Prostate gland (tissue), 2 donors: ENCODE measurements around the gene PCDH17. TPM values are rescaled to one million over a fixed set of nuclear protein-coding genes. Genes with fewer than 3 reads are reported as not detected.

Experiments
- DNase-seq: peaks from one replicate; pipeline ENCODE4 v3.0.0-alpha.2; 2019; ENCODE audit warnings: low spot score
- H3K27ac ChIP-seq, 2 donors: fragments of 200-600 bp; sonication (generic); 2 replicates each; pipeline ENCODE4 v1.5.1; 2017 to 2019
- H3K27me3 ChIP-seq: fragments of 200-600 bp; sonication (generic); replicated peaks from 2 replicates; pipeline ENCODE4 v1.5.1; 2019; ENCODE audit not compliant: insufficient read depth
- H3K36me3 ChIP-seq, 2 donors: fragments of 200-600 bp; sonication (generic); 1 replicate in 1 of 2; 2 replicates in 1 of 2; pipeline versions ENCODE4 v1.5.1 to v1.8.1; 2017 to 2019
- H3K4me1 ChIP-seq: fragments of 200-600 bp; sonication (generic); replicated peaks from 2 replicates; pipeline ENCODE4 v1.5.1; 2019
- H3K4me3 ChIP-seq, 2 donors: fragments of 200-600 bp; sonication (generic); 2 replicates each; pipeline ENCODE4 v1.5.1; 2017 to 2019
- H3K9me3 ChIP-seq: fragments of 200-600 bp; sonication (generic); 2 replicates; pipeline ENCODE4 v1.5.1; 2017
- POLR2A ChIP-seq: fragments of 450-650 bp; IDR thresholded peaks from one replicate; pipeline ENCODE4 v1.6.1; 2016; ENCODE audit warnings: antibody characterized with exemption, mild to moderate bottlenecking
- POLR2AphosphoS5 ChIP-seq: sonication (generic); formaldehyde crosslinking; IDR thresholded peaks from one replicate; pipeline ENCODE4 v1.6.1; 2017; ENCODE audit warnings: antibody characterized with exemption
- WGBS: methylation state at CpG from one replicate; pipeline ENCODE4 v1.1.5; 2018; 5-methylcytosine and 5-hydroxymethylcytosine counted together
- intact Hi-C: fragments of 100-400 bp; cut with DNase I; formaldehyde crosslinking; loops from one replicate; pipeline ENCODE4 v1.14.2; 2022
- total RNA-seq, 2 donors: library from RNA; depleted of rRNA; stranded (reverse); fragments of >200 nt; gene quantifications; one replicate each; pipeline ENCODE4 v1.1.0, GENCODE V29; 2016
- TF ChIP-seq, protein P1 (sequence below), 4 experiments: fragments of 200-600 bp in 2 of 4; fragments of 450-650 bp in 2 of 4; sonication (generic) in 2 of 4; IDR thresholded peaks; 1 replicate in 3 of 4; 2 replicates in 1 of 4; pipeline ENCODE4 v1.5.1; 2016 to 2019; ENCODE audit warnings: antibody characterized with exemption in 4 of 4, mild to moderate bottlenecking in 2 of 4, moderate library complexity in 2 of 4

Gene PCDH17
- total RNA-seq, 2 donors from 2014 or later: 2.5 to 13.7 TPM

DNA sequence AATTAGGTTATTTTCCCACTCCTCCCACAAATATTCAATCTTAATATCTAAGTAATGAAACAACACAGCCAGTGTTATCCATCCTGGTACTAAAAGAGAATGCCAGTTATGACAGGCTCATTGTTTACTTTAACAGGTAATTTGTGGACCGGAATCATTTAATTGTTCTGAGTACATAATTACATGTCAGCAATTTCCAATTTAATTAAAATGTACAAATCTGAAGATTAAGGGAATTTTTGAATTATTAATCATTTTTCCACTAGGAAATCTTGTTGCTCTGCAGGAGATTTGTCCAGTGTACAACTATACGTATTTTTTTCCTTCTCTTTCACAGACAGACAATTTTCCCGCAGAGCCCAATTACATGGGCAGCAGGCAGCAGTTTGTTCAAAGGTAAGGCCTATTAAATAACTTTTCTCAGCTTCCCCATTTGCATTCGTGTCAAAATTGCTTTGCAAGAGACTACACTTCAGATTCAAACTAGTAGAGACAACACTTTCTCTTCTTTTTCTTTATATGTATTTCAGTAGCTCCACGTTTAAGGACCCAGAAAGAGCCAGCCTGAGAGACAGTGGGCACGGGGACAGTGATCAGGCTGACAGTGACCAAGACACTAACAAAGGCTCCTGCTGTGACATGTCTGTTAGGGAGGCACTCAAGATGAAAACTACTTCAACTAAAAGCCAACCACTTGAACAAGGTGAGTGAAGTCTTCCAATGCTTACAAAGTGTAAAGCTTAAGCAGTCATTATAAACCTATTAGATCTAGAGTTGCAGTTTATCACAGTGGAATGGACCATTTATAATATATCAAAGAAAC is 34.8 kb downstream of the PCDH17 start:
- Histone ChIP-seq H3K4me1 (no peaks in the 10 kb centered on the region), H3K9me3 (no peaks in the 10 kb centered on the region), H3K4me3 (no peak overlapping the region), H3K36me3 (no peaks in the 10 kb centered on the region), H3K27ac (no peak overlapping the region), H3K27me3 (no peaks in the 10 kb centered on the region)
- 69% methylated on average over 6 of the region's 6 CpGs for WGBS
- intact Hi-C loops: no loop called here
- no peak for DNase-seq
- no peak for TF ChIP-seq POLR2AphosphoS5
- no peak for TF ChIP-seq POLR2A
- TF ChIP-seq, protein P1, sequence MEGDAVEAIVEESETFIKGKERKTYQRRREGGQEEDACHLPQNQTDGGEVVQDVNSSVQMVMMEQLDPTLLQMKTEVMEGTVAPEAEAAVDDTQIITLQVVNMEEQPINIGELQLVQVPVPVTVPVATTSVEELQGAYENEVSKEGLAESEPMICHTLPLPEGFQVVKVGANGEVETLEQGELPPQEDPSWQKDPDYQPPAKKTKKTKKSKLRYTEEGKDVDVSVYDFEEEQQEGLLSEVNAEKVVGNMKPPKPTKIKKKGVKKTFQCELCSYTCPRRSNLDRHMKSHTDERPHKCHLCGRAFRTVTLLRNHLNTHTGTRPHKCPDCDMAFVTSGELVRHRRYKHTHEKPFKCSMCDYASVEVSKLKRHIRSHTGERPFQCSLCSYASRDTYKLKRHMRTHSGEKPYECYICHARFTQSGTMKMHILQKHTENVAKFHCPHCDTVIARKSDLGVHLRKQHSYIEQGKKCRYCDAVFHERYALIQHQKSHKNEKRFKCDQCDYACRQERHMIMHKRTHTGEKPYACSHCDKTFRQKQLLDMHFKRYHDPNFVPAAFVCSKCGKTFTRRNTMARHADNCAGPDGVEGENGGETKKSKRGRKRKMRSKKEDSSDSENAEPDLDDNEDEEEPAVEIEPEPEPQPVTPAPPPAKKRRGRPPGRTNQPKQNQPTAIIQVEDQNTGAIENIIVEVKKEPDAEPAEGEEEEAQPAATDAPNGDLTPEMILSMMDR (IDR thresholded peaks at IDR 0.05): no peak

DNA sequence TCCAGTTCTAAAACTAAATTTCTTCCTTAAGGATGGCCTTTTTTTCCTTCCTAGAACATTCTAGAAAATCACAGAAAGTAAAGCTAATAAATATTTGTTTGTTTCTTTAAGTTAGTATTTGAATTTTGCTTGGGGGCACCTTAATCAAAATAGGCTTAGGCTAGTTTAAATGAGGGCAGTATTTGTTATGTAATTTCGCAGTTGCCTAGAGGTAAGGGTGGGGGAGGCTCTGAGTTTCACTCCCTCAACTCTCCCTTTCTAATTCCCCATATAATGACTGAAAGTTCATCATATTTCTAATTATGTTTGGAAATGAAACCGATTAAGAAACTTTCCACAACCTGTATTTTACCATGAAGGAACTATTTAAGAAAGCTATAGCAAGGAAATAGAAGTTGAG is 40.6 kb downstream of the PCDH17 start:
- H3K9me3 ChIP-seq: no peaks in the 10 kb centered on the region
- no peaks in the 10 kb centered on the region for H3K27me3 ChIP-seq
- H3K4me3 ChIP-seq: no peak overlapping the region
- H3K4me1 ChIP-seq: no peaks in the 10 kb centered on the region
- 81% methylated on average over 2 of the region's 2 CpGs for WGBS
- TF ChIP-seq POLR2A: no peak
- no peak for TF ChIP-seq POLR2AphosphoS5
- TF ChIP-seq, protein P1 (IDR thresholded peaks at IDR 0.05): no peak
- intact Hi-C loops: no loop called here
- no peak overlapping the region for H3K27ac ChIP-seq
- DNase-seq: no peak
- H3K36me3 ChIP-seq: no peaks in the 10 kb centered on the region

DNA sequence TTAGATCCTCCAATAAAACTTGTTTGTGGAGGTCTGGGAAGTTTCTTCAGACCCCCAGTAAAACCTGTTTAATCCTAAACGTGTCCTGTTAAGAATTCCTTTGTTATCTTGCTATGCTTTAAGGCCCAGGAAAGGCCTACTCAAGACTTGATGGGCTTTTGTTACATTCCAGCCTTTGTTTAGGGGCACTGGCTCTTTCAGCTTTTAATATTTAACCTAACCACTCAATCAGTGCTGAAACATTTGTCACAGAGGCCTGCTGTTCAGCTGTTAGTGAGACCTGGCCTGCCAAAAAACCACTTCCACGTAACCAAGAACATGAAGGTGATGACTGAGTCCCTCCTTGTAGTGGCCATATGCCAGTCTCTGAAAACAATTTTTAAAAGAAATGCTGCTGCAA is 41.7 kb downstream of the PCDH17 start:
- no peaks in the 10 kb centered on the region for H3K9me3 ChIP-seq
- H3K27ac ChIP-seq: no peak overlapping the region
- no peaks in the 10 kb centered on the region for H3K36me3 ChIP-seq
- no peak for TF ChIP-seq POLR2AphosphoS5
- TF ChIP-seq, protein P1 (IDR thresholded peaks at IDR 0.05): no peak
- no peak for TF ChIP-seq POLR2A
- 36% methylated on average over 2 of the region's 2 CpGs for WGBS
- no peak overlapping the region for H3K4me3 ChIP-seq
- H3K27me3 ChIP-seq: no peaks in the 10 kb centered on the region
- no peak for DNase-seq
- intact Hi-C loops: no loop called here
- no peaks in the 10 kb centered on the region for H3K4me1 ChIP-seq

DNA sequence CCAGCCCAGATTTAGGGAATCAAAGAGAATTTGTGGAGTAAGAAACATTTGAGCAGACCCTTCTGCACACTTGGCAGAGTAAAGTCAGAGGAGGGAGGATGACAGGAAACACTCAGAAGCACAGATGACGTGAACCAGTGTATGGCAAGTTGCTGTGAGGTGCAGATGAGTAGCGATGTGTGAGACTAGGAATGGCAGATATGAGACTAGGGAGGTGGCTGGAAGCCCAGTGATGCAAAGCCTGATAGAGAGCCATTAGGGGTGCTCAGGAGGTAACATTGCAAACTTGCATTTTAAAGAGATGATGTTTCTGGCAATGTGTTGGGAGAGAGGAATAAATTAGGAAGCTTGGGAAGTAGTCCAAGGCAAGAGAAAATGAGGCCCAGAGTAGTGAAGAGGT is 44.0 kb downstream of the PCDH17 start:
- intact Hi-C loops: no loop called here
- H3K27ac ChIP-seq: no peak overlapping the region
- 51% methylated on average over 2 of the region's 2 CpGs for WGBS
- no peak for DNase-seq
- TF ChIP-seq POLR2AphosphoS5: no peak
- TF ChIP-seq, protein P1 (IDR thresholded peaks at IDR 0.05): no peak
- TF ChIP-seq POLR2A: no peak
- H3K4me3 ChIP-seq: no peak overlapping the region
- no peaks in the 10 kb centered on the region for H3K36me3 ChIP-seq
- H3K4me1 ChIP-seq: no peaks in the 10 kb centered on the region
- no peaks in the 10 kb centered on the region for H3K27me3 ChIP-seq
- H3K9me3 ChIP-seq: no peaks in the 10 kb centered on the region

DNA sequence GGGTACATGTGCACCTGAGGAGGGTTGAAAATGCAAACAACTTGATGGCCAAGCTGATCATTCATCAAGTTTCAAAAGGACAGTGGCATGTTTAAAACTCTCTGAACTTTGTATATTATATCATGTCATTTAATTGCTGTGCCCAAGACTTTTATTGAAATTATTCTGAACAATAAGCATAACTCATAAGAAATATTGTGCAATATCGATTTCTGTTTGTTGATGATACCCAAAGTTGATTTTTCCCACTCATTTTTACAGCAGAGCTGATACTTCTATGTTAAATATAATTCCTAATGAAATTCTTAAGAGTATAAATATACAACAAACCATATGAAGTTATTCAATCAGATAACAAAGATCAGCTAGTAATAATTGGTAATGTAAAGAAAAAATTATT is 49.1 kb downstream of the PCDH17 start:
- H3K4me3 ChIP-seq: no peak overlapping the region
- no peaks in the 10 kb centered on the region for H3K27me3 ChIP-seq
- no peaks in the 10 kb centered on the region for H3K4me1 ChIP-seq
- intact Hi-C loops: no loop called here
- H3K9me3 ChIP-seq: no peaks in the 10 kb centered on the region
- WGBS: 92% methylated on average over 1 of the region's 1 CpG
- no peaks in the 10 kb centered on the region for H3K36me3 ChIP-seq
- no peak overlapping the region for H3K27ac ChIP-seq
- TF ChIP-seq, protein P1 (IDR thresholded peaks at IDR 0.05): no peak
- no peak for TF ChIP-seq POLR2A
- no peak for DNase-seq
